HG02970 (cell line): ENCODE data around the gene GOLGA6B.
"Not testable (repeated sequence)": the region's sequence is repeated elsewhere in the genome, so short reads cannot be mapped to it uniquely, and the experiment has no call there.

Source experiments
- ATAC-seq: cut with Tn5 transposase; IDR thresholded peaks from one replicate; pipeline ENCODE4 v1.9.1; 2021; ENCODE audit warnings: mild to moderate bottlenecking, moderate library complexity, moderate number of reproducible peaks; ENCODE audit not compliant: unreplicated experiment, low FRiP score

Gene GOLGA6B

GRCh38 chr15:72661081-72661480 is 6.6 kb downstream of the GOLGA6B start:
- ATAC-seq = not testable (repeated sequence)

- ATAC-seq = not testable (repeated sequence)
Measured at GRCh38 chr15:72663931-72664330, 9.4 kb downstream of the GOLGA6B start.

- ATAC-seq = not testable (repeated sequence)
Measured at GRCh38 chr15:72665706-72666105, 11.2 kb downstream of the GOLGA6B start.

- not testable (repeated sequence) for ATAC-seq
Measured at GRCh38 chr15:72669803-72670202, 15.3 kb downstream of the GOLGA6B start.

- peak; percentile 69 for ATAC-seq
Measured at GRCh38 chr15:72670656-72671352, 16.3 kb downstream of the GOLGA6B start.

GRCh38 chr15:72671525-72671924 is 17.0 kb downstream of the GOLGA6B start:
- no peak for ATAC-seq

- ATAC-seq = no peak
Measured at GRCh38 chr15:72676838-72677237, 22.3 kb downstream of the GOLGA6B start.

GRCh38 chr15:72680931-72681330 is 26.4 kb downstream of the GOLGA6B start:
- no peak for ATAC-seq

- no peak for ATAC-seq
Measured at GRCh38 chr15:72682772-72683171, 28.3 kb downstream of the GOLGA6B start.

GRCh38 chr15:72685301-72685924 is 30.9 kb downstream of the GOLGA6B start:
- ATAC-seq = no peak

- ATAC-seq = peak; percentile 92
Measured at GRCh38 chr15:72685925-72686794, 31.7 kb downstream of the GOLGA6B start, which contains the start of the genes BBS4 and HIGD2B. TSS of gene BBS4 (plus strand) at chr15:72686207. CDS start at chr15:72686228, 21 bp downstream. TSS of gene HIGD2B (minus strand) at chr15:72686182. CDS start at chr15:72676374, 9,808 bp downstream.

- ATAC-seq = no peak
Measured at GRCh38 chr15:72688697-72689096, 34.2 kb downstream of the GOLGA6B start.

- no peak for ATAC-seq
Measured at GRCh38 chr15:72690938-72691337, 36.4 kb downstream of the GOLGA6B start.

GRCh38 chr15:72698938-72699337 is 44.4 kb downstream of the GOLGA6B start:
- no peak for ATAC-seq

GRCh38 chr15:72700076-72700475 is 45.6 kb downstream of the GOLGA6B start:
- ATAC-seq = no peak

- ATAC-seq = no peak
Measured at GRCh38 chr15:72706266-72706665, 51.8 kb downstream of the GOLGA6B start.

- not testable (repeated sequence) for ATAC-seq
Measured at GRCh38 chr15:72708551-72709303, 54.2 kb downstream of the GOLGA6B start.
